Measurements from ENCODE around the gene TNN. TPM values are rescaled to one million over a fixed set of nuclear protein-coding genes. Genes with fewer than 3 reads are reported as not detected.

Gene TNN
- total and polyA plus RNA-seq, 8 donors: 0.38 to 2.5 (median 1.9) TPM; not detected in 1

GRCh38 chr1:175178056-175178455 is 110.4 kb downstream of the TNN start:
- intact Hi-C loops (cut with DNase I): no loop called here

GRCh38 chr1:175178456-175178855 is 110.8 kb downstream of the TNN start:
- no peak for ATAC-seq
- Histone ChIP-seq H3K4me1 (peaks cover 0 to 49% of the 10 kb centered on the region in 2 donors), H3K27ac (no peak overlapping the region), H3K4me3 (no peak overlapping the region), H3K27me3 (no peaks in the 10 kb centered on the region), H3K9me3 (no peaks in the 10 kb centered on the region), H3K36me3 (peaks cover 0 to 43% of the 10 kb centered on the region in 2 donors)
- no peak for DNase-seq
- intact Hi-C loops (cut with DNase I): no loop called here
- no peak for TF ChIP-seq CTCF (IDR thresholded peaks at IDR 0.05)

More at GRCh38 chr1:175178056-175178455, 110.4 kb downstream of the TNN start:
- Histone ChIP-seq H3K9me3 (no peaks in the 10 kb centered on the region), H3K36me3 (peaks cover 0 to 41% of the 10 kb centered on the region in 2 donors), H3K27ac (no peak overlapping the region), H3K27me3 (no peaks in the 10 kb centered on the region), H3K4me3 (no peak overlapping the region), H3K4me1 (peaks cover 0 to 46% of the 10 kb centered on the region in 2 donors)
- no peak for TF ChIP-seq CTCF (IDR thresholded peaks at IDR 0.05)
- no peak for ATAC-seq
- no peak for DNase-seq

- peaks cover 0 to 56% of the 10 kb centered on the region in 2 donors for H3K4me1 ChIP-seq
- no peak overlapping the region for H3K4me3 ChIP-seq
- H3K27ac ChIP-seq: no peak overlapping the region
- H3K36me3 ChIP-seq: peaks cover 0 to 32% of the 10 kb centered on the region in 2 donors
- ATAC-seq: no peak
- H3K27me3 ChIP-seq: no peaks in the 10 kb centered on the region
- DNase-seq: no peak
- intact Hi-C loops (cut with DNase I): no loop called here
- no peak for TF ChIP-seq CTCF (IDR thresholded peaks at IDR 0.05)
- H3K9me3 ChIP-seq: no peaks in the 10 kb centered on the region
Measured at GRCh38 chr1:175179837-175180590, 112.4 kb downstream of the TNN start.

- no peak overlapping the region for H3K27ac ChIP-seq
- H3K4me3 ChIP-seq: no peak overlapping the region
- H3K27me3 ChIP-seq: no peaks in the 10 kb centered on the region
- H3K9me3 ChIP-seq: no peaks in the 10 kb centered on the region
- DNase-seq (no peak), ATAC-seq (no peak)
- H3K4me1 ChIP-seq: peaks cover 4 to 77% of the 10 kb centered on the region in 2 donors
- intact Hi-C loops (cut with DNase I): no loop called here
- H3K36me3 ChIP-seq: peaks cover 0 to 18% of the 10 kb centered on the region in 2 donors
- no peak for TF ChIP-seq CTCF (IDR thresholded peaks at IDR 0.05)
Measured at GRCh38 chr1:175182201-175182746, 114.6 kb downstream of the TNN start.

GRCh38 chr1:175183586-175183985 is 116.0 kb downstream of the TNN start:
- ATAC-seq (no peak), DNase-seq (no peak)
- Histone ChIP-seq H3K9me3 (no peaks in the 10 kb centered on the region), H3K4me1 (peaks cover 5 to 81% of the 10 kb centered on the region in 2 donors), H3K27me3 (no peaks in the 10 kb centered on the region), H3K4me3 (no peak overlapping the region), H3K36me3 (peaks cover 0 to 12% of the 10 kb centered on the region in 2 donors), H3K27ac (no peak overlapping the region)
- no peak for TF ChIP-seq CTCF (IDR thresholded peaks at IDR 0.05)
- intact Hi-C loops (cut with DNase I): no loop called here

Data from left lung (tissue), 10 donors.